H9 (cell line): ENCODE measurements around the gene NPAS2. TPM values are rescaled to one million over a fixed set of nuclear protein-coding genes. Genes with fewer than 3 reads are reported as not detected.

ENCODE experiments used
- DNase-seq: peaks from one replicate; pipeline ENCODE4 v3.0.0-alpha.2; 2017
- H2AFZ ChIP-seq: one replicate; pipeline ENCODE4 v1.6.1; 2013; ENCODE audit warnings: mild to moderate bottlenecking, low read length, control low read depth, moderate library complexity
- H2AK5ac ChIP-seq: 2 replicates; pipeline ENCODE4 v1.6.1; 2013; ENCODE audit warnings: low read length, control low read depth, mixed read lengths; ENCODE audit not compliant: insufficient read length
- H2BK120ac ChIP-seq: one replicate; pipeline ENCODE4 v1.6.1; 2013; ENCODE audit warnings: low read depth, mild to moderate bottlenecking, low read length, control low read depth, inconsistent platforms; ENCODE audit not compliant: poor library complexity, severe bottlenecking
- H2BK12ac ChIP-seq: 2 replicates; pipeline ENCODE4 v1.6.1; 2013; ENCODE audit warnings: low read length, control low read depth, mixed read lengths, low read depth; ENCODE audit not compliant: insufficient read length
- H2BK15ac ChIP-seq: 2 replicates; pipeline ENCODE4 v1.6.1; 2013; ENCODE audit warnings: low read depth, low read length, control low read depth
- H2BK20ac ChIP-seq: one replicate; pipeline ENCODE4 v1.6.1; 2013; ENCODE audit warnings: low read depth, mild to moderate bottlenecking, low read length, control low read depth, inconsistent platforms; ENCODE audit not compliant: poor library complexity, severe bottlenecking
- H2BK5ac ChIP-seq: 2 replicates; pipeline ENCODE4 v1.6.1; 2013; ENCODE audit warnings: low read length, control low read depth, mixed read lengths; ENCODE audit not compliant: insufficient read length
- H3K14ac ChIP-seq: 2 replicates; pipeline ENCODE4 v1.6.1; 2013; ENCODE audit warnings: low read length, control low read depth; ENCODE audit not compliant: insufficient read depth
- H3K18ac ChIP-seq: 2 replicates; pipeline ENCODE4 v1.6.1; 2013; ENCODE audit warnings: low read depth, mild to moderate bottlenecking, mixed read lengths, low read length, control low read depth; ENCODE audit not compliant: insufficient read length
- H3K23ac ChIP-seq: 2 replicates; pipeline ENCODE4 v1.6.1; 2013; ENCODE audit warnings: low read length, control low read depth, mixed read lengths, low read depth; ENCODE audit not compliant: insufficient read length
- H3K23me2 ChIP-seq: 2 replicates; pipeline ENCODE4 v1.6.1; 2013; ENCODE audit warnings: low read depth, mild to moderate bottlenecking, mixed read lengths, low read length, control low read depth; ENCODE audit not compliant: insufficient read length, poor library complexity, severe bottlenecking
- H3K27ac ChIP-seq: 2 replicates; pipeline ENCODE4 v1.5.1; 2013; ENCODE audit warnings: low read length, control low read depth, mixed read lengths, low read depth; ENCODE audit not compliant: insufficient read length
- H3K27me3 ChIP-seq: 2 replicates; pipeline ENCODE4 v1.6.1; 2013; ENCODE audit warnings: low read length, control low read depth, inconsistent platforms; ENCODE audit not compliant: insufficient read depth
- H3K4ac ChIP-seq: 2 replicates; pipeline ENCODE4 v1.6.1; 2013; ENCODE audit warnings: low read depth, mild to moderate bottlenecking, control low read depth, inconsistent platforms, low read length, moderate library complexity
- H3K4me1 ChIP-seq: 2 replicates; pipeline ENCODE4 v1.6.1; 2013; ENCODE audit warnings: low read length, control low read depth, inconsistent platforms; ENCODE audit not compliant: insufficient read depth
- H3K4me2 ChIP-seq: 2 replicates; pipeline ENCODE4 v1.6.1; 2013; ENCODE audit warnings: low read length, control low read depth, mixed read lengths; ENCODE audit not compliant: insufficient read length, insufficient read depth
- H3K56ac ChIP-seq: 2 replicates; pipeline ENCODE4 v1.6.1; 2013; ENCODE audit warnings: low read depth, mild to moderate bottlenecking, mixed read lengths, low read length, control low read depth; ENCODE audit not compliant: insufficient read length
- H3K79me1 ChIP-seq: 2 replicates; pipeline ENCODE4 v1.6.1; 2013; ENCODE audit warnings: low read depth, mild to moderate bottlenecking, moderate library complexity, low read length, control low read depth, inconsistent platforms; ENCODE audit not compliant: insufficient read depth, poor library complexity, severe bottlenecking
- H3K79me2 ChIP-seq: 2 replicates; pipeline ENCODE4 v1.6.1; 2013; ENCODE audit warnings: low read length, control low read depth, inconsistent platforms; ENCODE audit not compliant: insufficient read depth
- H3K9ac ChIP-seq: 2 replicates; pipeline ENCODE4 v1.6.1; 2013; ENCODE audit warnings: low read length, control low read depth, mixed read lengths; ENCODE audit not compliant: insufficient read length; ENCODE audit errors: extremely low read depth
- H3K9me3 ChIP-seq: one replicate; pipeline ENCODE4 v1.6.1; 2013; ENCODE audit warnings: low read depth, low read length, inconsistent platforms; ENCODE audit not compliant: control insufficient read depth
- H3T11ph ChIP-seq: one replicate; pipeline ENCODE4 v1.6.1; 2013; ENCODE audit warnings: mild to moderate bottlenecking, low read length, control low read depth, inconsistent platforms
- H4K20me1 ChIP-seq: one replicate; pipeline ENCODE4 v1.6.1; 2013; ENCODE audit not compliant: control insufficient read depth, insufficient read length, insufficient read depth
- H4K5ac ChIP-seq: 2 replicates; pipeline ENCODE4 v1.6.1; 2013; ENCODE audit warnings: low read depth, mild to moderate bottlenecking, mixed read lengths, low read length, control low read depth; ENCODE audit not compliant: insufficient read length
- H4K8ac ChIP-seq: replicated peaks from 2 replicates; pipeline ENCODE4 v1.6.1; 2013; ENCODE audit warnings: low read length, control low read depth, mixed read lengths, low read depth; ENCODE audit not compliant: insufficient read length
- H4K91ac ChIP-seq: 2 replicates; pipeline ENCODE4 v1.6.1; 2013; ENCODE audit warnings: low read depth, mild to moderate bottlenecking, moderate library complexity, mixed read lengths, low read length, control low read depth; ENCODE audit not compliant: insufficient read length
- H3K27ac Mint-ChIP-seq, 3 experiments: 2 replicates in 2 of 3; 3 replicates in 1 of 3; pipeline ENCODE4 v1.8.0; 2020 to 2021; ENCODE audit warnings: mixed read lengths in 3 of 3, mild to moderate bottlenecking in 1 of 3, moderate library complexity in 1 of 3
- H3K27me3 Mint-ChIP-seq: 2 replicates; pipeline ENCODE4 v1.8.0; 2021; ENCODE audit warnings: low read depth, mild to moderate bottlenecking, moderate library complexity, mixed read lengths
- H3K36me3 Mint-ChIP-seq, 3 experiments: 2 replicates in 2 of 3; 3 replicates in 1 of 3; pipeline ENCODE4 v1.8.0; 2020 to 2021; ENCODE audit warnings: low read depth in 3 of 3, mixed read lengths in 3 of 3; ENCODE audit not compliant: insufficient read depth in 1 of 3
- H3K4me1 Mint-ChIP-seq, 2 experiments: 2 replicates each; pipeline ENCODE4 v1.8.0; 2020; ENCODE audit warnings: mixed read lengths in 2 of 2
- H3K4me3 Mint-ChIP-seq, 2 experiments: 2 replicates in 1 of 2; 3 replicates in 1 of 2; pipeline ENCODE4 v1.8.0; 2020 to 2021; ENCODE audit warnings: mild to moderate bottlenecking in 2 of 2, mixed read lengths in 2 of 2, moderate library complexity in 1 of 2
- H3K9me3 Mint-ChIP-seq, 2 experiments: 2 replicates in 1 of 2; 3 replicates in 1 of 2; pipeline ENCODE4 v1.8.0; 2020; ENCODE audit warnings: mild to moderate bottlenecking in 2 of 2, mixed read lengths in 2 of 2, moderate library complexity in 1 of 2
- WGBS: extraction: QIAGEN DNeasy Blood & Tissue Kit; methylation state at CpG from one replicate; pipeline ENCODE4 v1.1.7; 2013; ENCODE audit warnings: missing lambda C conversion rate, low lambda C conversion rate, mixed read lengths; ENCODE audit not compliant: insufficient read length; ENCODE audit errors: extremely low coverage; 5-methylcytosine and 5-hydroxymethylcytosine counted together
- total RNA-seq: library from RNA; stranded (reverse); gene quantifications from 2 replicates; pipeline ENCODE4 v1.2.1, GENCODE V29; 2021
- TF ChIP-seq, protein P1 (sequence below): fragments of 200-600 bp; sonication (generic); conservative IDR thresholded peaks from 3 replicates; pipeline ENCODE4 v1.8.0; 2021; ENCODE audit warnings: antibody characterized with exemption, mild to moderate bottlenecking

NPAS2 gene
- total RNA-seq, 1 experiment from 2014 or later: 1.3 TPM

DNA sequence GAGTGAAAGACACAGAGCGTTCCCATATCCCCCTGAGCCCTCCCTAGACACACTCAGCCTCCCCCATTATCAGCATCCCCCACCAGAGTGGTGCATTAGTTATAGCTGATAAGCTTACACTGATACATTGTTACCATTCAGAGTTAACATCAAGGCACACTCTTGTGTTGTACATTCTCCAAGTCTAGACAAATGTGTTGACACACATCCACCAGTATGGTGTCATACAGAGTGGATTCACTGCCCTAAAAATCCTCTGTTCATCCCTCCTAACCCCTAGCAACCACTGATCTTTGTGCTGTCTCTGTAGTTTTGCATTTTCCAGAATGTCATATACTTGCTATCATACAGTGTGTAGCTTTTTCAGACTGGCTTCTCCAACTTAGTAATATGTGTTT is 104.2 kb downstream of the NPAS2 start:
- Histone ChIP-seq H4K91ac (no peak overlapping the region), H3K56ac (no peak overlapping the region), H2BK20ac (no peak overlapping the region), H2BK120ac (no peak overlapping the region), H3K4me1 (no peaks in the 10 kb centered on the region), H4K8ac (no peak overlapping the region), H3K4ac (no peak overlapping the region), H3T11ph (no peak overlapping the region), H3K9ac (no peak overlapping the region), H4K20me1 (no peaks in the 10 kb centered on the region), H3K79me2 (no peaks in the 10 kb centered on the region), H3K4me2 (no peak overlapping the region), H3K27ac (no peak overlapping the region), H2BK15ac (no peak overlapping the region), H2AK5ac (no peak overlapping the region), H3K18ac (no peak overlapping the region), H3K9me3 (no peaks in the 10 kb centered on the region), H3K14ac (no peak overlapping the region), H2BK5ac (no peak overlapping the region), H4K5ac (no peak overlapping the region), H2AFZ (no peak overlapping the region), H3K27me3 (no peaks in the 10 kb centered on the region), H3K79me1 (no peaks in the 10 kb centered on the region), H3K23ac (no peak overlapping the region), H2BK12ac (no peak overlapping the region), H3K23me2 (no peaks in the 10 kb centered on the region)
- DNase-seq: no peak
- Mint-ChIP-seq H3K27me3 (peaks cover 2% of the 10 kb centered on the region), H3K4me1 (peaks cover 4 to 5% of the 10 kb centered on the region in 2 experiments), H3K4me3 (no peak overlapping the region), H3K27ac (no peak overlapping the region), H3K9me3 (no peaks in the 10 kb centered on the region), H3K36me3 (no peaks in the 10 kb centered on the region)
- TF ChIP-seq, protein P1, sequence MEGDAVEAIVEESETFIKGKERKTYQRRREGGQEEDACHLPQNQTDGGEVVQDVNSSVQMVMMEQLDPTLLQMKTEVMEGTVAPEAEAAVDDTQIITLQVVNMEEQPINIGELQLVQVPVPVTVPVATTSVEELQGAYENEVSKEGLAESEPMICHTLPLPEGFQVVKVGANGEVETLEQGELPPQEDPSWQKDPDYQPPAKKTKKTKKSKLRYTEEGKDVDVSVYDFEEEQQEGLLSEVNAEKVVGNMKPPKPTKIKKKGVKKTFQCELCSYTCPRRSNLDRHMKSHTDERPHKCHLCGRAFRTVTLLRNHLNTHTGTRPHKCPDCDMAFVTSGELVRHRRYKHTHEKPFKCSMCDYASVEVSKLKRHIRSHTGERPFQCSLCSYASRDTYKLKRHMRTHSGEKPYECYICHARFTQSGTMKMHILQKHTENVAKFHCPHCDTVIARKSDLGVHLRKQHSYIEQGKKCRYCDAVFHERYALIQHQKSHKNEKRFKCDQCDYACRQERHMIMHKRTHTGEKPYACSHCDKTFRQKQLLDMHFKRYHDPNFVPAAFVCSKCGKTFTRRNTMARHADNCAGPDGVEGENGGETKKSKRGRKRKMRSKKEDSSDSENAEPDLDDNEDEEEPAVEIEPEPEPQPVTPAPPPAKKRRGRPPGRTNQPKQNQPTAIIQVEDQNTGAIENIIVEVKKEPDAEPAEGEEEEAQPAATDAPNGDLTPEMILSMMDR: no peak
- WGBS: no CpG with 5 or more reads among the region's 1 CpG
